WTC11 (cell line): ENCODE results near the gene ZNF521. TPM values are rescaled to one million over a fixed set of nuclear protein-coding genes. Genes with fewer than 3 reads are reported as not detected.
A peak's percentile ranks its signal among the peaks of the same experiment; 100 is the strongest.

ENCODE experiments used
- ATAC-seq: fragments of 200-7000 bp; cut with Tn5 transposase; 2 replicates; pipeline ENCODE4 v1.10.0; 2021; ENCODE audit warnings: mild to moderate bottlenecking, moderate library complexity
- CTCF ChIA-PET: fragments of 300-600 bp; sonication (Branson Sonifier 250); formaldehyde crosslinking; loops from one replicate; lab custom pipeline; 2021; ENCODE audit warnings: antibody characterized with exemption; lab: Charles Lee
- POLR2A ChIA-PET: fragments of 350-600 bp; sonication (Branson Sonifier 250); formaldehyde crosslinking; loops from one replicate; lab custom pipeline; 2021; ENCODE audit warnings: antibody characterized with exemption; lab: Charles Lee
- DNase-seq: peaks from one replicate; pipeline ENCODE4 v3.0.0; 2021; ENCODE audit warnings: low spot score
- H3K27ac Mint-ChIP-seq: 2 replicates; pipeline ENCODE4 v1.8.0; 2021; ENCODE audit warnings: mixed read lengths
- H3K27me3 Mint-ChIP-seq: 2 replicates; pipeline ENCODE4 v1.8.0; 2021; ENCODE audit warnings: low read depth, mild to moderate bottlenecking, moderate library complexity, mixed read lengths
- H3K36me3 Mint-ChIP-seq: 2 replicates; pipeline ENCODE4 v1.8.0; 2021; ENCODE audit warnings: mixed read lengths
- H3K4me1 Mint-ChIP-seq: 2 replicates; pipeline ENCODE4 v1.8.0; 2022; ENCODE audit warnings: mixed read lengths
- H3K4me3 Mint-ChIP-seq: 2 replicates; pipeline ENCODE4 v1.8.0; 2021; ENCODE audit warnings: mild to moderate bottlenecking, moderate library complexity, mixed read lengths
- H3K9me3 Mint-ChIP-seq: 2 replicates; pipeline ENCODE4 v1.8.0; 2021; ENCODE audit warnings: mixed read lengths
- AR ChIP-seq: fragments of 250-450 bp; sonication (Bioruptor Pico); IDR thresholded peaks from 2 replicates; pipeline ENCODE4 v1.9.0; 2021; ENCODE audit warnings: mild to moderate bottlenecking
- ARID4B ChIP-seq: sonication (generic); formaldehyde crosslinking; IDR thresholded peaks from 2 replicates; pipeline ENCODE4 v1.8.0; 2023; ENCODE audit warnings: missing genetic modification reagents, mild to moderate bottlenecking, borderline replicate concordance
- ETV6 ChIP-seq: sonication (generic); formaldehyde crosslinking; IDR thresholded peaks from 2 replicates; pipeline ENCODE4 v1.8.1; 2022; ENCODE audit warnings: mild to moderate bottlenecking, missing genetic modification reagents
- FOXJ3 ChIP-seq: sonication (generic); formaldehyde crosslinking; IDR thresholded peaks from 2 replicates; pipeline ENCODE4 v1.9.0; 2021; ENCODE audit warnings: missing genetic modification reagents, mild to moderate bottlenecking, borderline replicate concordance
- FOXP4 ChIP-seq: sonication (generic); formaldehyde crosslinking; IDR thresholded peaks from 2 replicates; pipeline ENCODE4 v1.8.0; 2022; ENCODE audit warnings: mild to moderate bottlenecking, missing genetic modification reagents
- MXD4 ChIP-seq: fragments of 250-450 bp; sonication (Bioruptor Pico); IDR thresholded peaks from 2 replicates; pipeline ENCODE4 v1.8.0; 2021; ENCODE audit warnings: mild to moderate bottlenecking, moderate library complexity, borderline replicate concordance
- MYBL2 ChIP-seq: sonication (generic); formaldehyde crosslinking; IDR thresholded peaks from 2 replicates; pipeline ENCODE4 v1.8.1; 2023; ENCODE audit warnings: mild to moderate bottlenecking, moderate library complexity, missing genetic modification reagents
- NFE2L1 ChIP-seq: sonication (generic); formaldehyde crosslinking; IDR thresholded peaks from 2 replicates; pipeline ENCODE4 v1.8.1; 2023; ENCODE audit warnings: missing genetic modification reagents
- NFYB ChIP-seq: sonication (generic); formaldehyde crosslinking; conservative IDR thresholded peaks from 2 replicates; pipeline ENCODE4 v1.8.0; 2022; ENCODE audit warnings: low read depth, missing genetic modification reagents
- NR2C2 ChIP-seq: sonication (generic); formaldehyde crosslinking; IDR thresholded peaks from 2 replicates; pipeline ENCODE4 v1.8.0; 2022; ENCODE audit warnings: mild to moderate bottlenecking, missing genetic modification reagents
- PRDM15 ChIP-seq: sonication (generic); formaldehyde crosslinking; IDR thresholded peaks from 2 replicates; pipeline ENCODE4 v1.8.0; 2022; ENCODE audit warnings: missing genetic modification reagents
- SOX15 ChIP-seq: fragments of 250-450 bp; sonication (Bioruptor Pico); IDR thresholded peaks from 2 replicates; pipeline ENCODE4 v1.9.0; 2021; ENCODE audit warnings: mild to moderate bottlenecking
- ZNF219 ChIP-seq: sonication (generic); formaldehyde crosslinking; IDR thresholded peaks from 2 replicates; pipeline ENCODE4 v1.8.0; 2023; ENCODE audit warnings: missing genetic modification reagents, mild to moderate bottlenecking, borderline replicate concordance
- ZNF396 ChIP-seq: fragments of 250-450 bp; sonication (Bioruptor Pico); IDR thresholded peaks from 2 replicates; pipeline ENCODE4 v1.8.0; 2021; ENCODE audit warnings: mild to moderate bottlenecking, moderate library complexity, borderline replicate concordance
- ZNF671 ChIP-seq: fragments of 250-450 bp; sonication (Bioruptor Pico); IDR thresholded peaks from 2 replicates; pipeline ENCODE4 v1.8.0; 2021; ENCODE audit warnings: mild to moderate bottlenecking
- total RNA-seq: library from RNA; stranded (reverse); gene quantifications from 3 replicates; pipeline ENCODE4 v1.2.3, GENCODE V29; 2021

Gene ZNF521
- total RNA-seq, 1 experiment from 2014 or later = 15.3 TPM

GRCh38 chr18:25167612-25168410, 184.2 kb downstream of the ZNF521 start:
- POLR2A ChIA-PET = no interaction called here
- Mint-ChIP-seq H3K4me1 (peaks cover 12% of the 10 kb centered on the region), H3K9me3 (no peaks in the 10 kb centered on the region), H3K36me3 (no peaks in the 10 kb centered on the region), H3K4me3 (no peak overlapping the region), H3K27ac (peak overlapping the region; percentile 87; the same call in 1 of the 2 replicates), H3K27me3 (no peaks in the 10 kb centered on the region)
- DNase-seq = peak; percentile 11
- CTCF ChIA-PET = interaction anchor here (1.2 kb wide), 1 partner anchor 11 kb away, joined by 3 read pairs; no protein-coding TSS in a partner anchor
- TF ChIP-seq NFYB (CRISPR knock-in tag) (no peak), PRDM15 (CRISPR knock-in tag) (peak; percentile 70)
- ATAC-seq = peak; percentile 87

GRCh38 chr18:25166113-25166512, 185.9 kb downstream of the ZNF521 start:
- Mint-ChIP-seq H3K4me1 (peaks cover 12% of the 10 kb centered on the region), H3K9me3 (no peaks in the 10 kb centered on the region), H3K27ac (no peak overlapping the region), H3K4me3 (no peak overlapping the region), H3K27me3 (no peaks in the 10 kb centered on the region), H3K36me3 (no peaks in the 10 kb centered on the region)
- TF ChIP-seq AR (no peak), NR2C2 (no peak), MYBL2 (CRISPR knock-in tag) (no peak), FOXP4 (no peak), ZNF396 (CRISPR knock-in tag) (no peak), ETV6 (CRISPR knock-in tag) (no peak), NFE2L1 (CRISPR knock-in tag) (no peak)
- ChIA-PET CTCF (no interaction called here), POLR2A (no interaction called here)
- no peak for DNase-seq
- ATAC-seq = no peak

GRCh38 chr18:25164848-25165811, 186.8 kb downstream of the ZNF521 start:
- Mint-ChIP-seq H3K9me3 (no peaks in the 10 kb centered on the region), H3K4me1 (peaks cover 12% of the 10 kb centered on the region), H3K27ac (no peak overlapping the region), H3K27me3 (no peaks in the 10 kb centered on the region), H3K36me3 (no peaks in the 10 kb centered on the region), H3K4me3 (no peak overlapping the region)
- ChIA-PET CTCF (no interaction called here), POLR2A (no interaction called here)
- no peak for ATAC-seq
- DNase-seq = no peak
- TF ChIP-seq ZNF671 (CRISPR knock-in tag) (no peak), FOXJ3 (CRISPR knock-in tag) (no peak), ZNF219 (CRISPR knock-in tag) (no peak), MXD4 (CRISPR knock-in tag) (no peak), ARID4B (CRISPR knock-in tag) (no peak), SOX15 (CRISPR knock-in tag) (no peak), MYBL2 (CRISPR knock-in tag) (no peak)
